ENCODE data around the gene PEAR1. TPM values are rescaled to one million over a fixed set of nuclear protein-coding genes. Genes with fewer than 3 reads are reported as not detected.
"Not testable (repeated sequence)": the region's sequence is repeated elsewhere in the genome, so short reads cannot be mapped to it uniquely, and the experiment has no call there.

The PEAR1 gene
- total and polyA plus RNA-seq, 4 experiments from 2014 or later = 0.32 to 0.36 TPM; not detected in 2

DNA sequence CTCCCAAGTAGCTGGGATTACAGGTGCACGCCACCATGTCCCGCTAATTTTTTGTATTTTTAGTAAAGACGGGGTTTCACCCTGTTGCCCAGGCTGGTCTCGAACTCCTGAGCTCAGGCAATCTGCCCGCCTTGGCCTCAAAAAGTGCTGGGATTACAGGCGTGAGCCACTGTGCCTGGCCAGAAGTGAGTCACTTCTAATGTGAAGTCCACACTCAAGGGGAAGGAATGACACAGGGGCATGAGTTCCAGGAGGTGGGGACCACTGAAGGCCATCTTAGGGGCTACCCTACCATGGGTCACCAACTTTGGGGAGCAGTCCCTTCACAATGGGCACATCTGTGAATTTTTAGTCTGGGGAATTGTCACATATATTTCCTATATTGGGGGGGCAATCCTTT lies 33.2 kb downstream of the PEAR1 start:
- POLR2A ChIA-PET (ENCODE audit: partially characterized antibody); H3K27ac ChIP-seq (ENCODE audit: low read depth, low read length); H3K9me3 ChIP-seq (ENCODE audit: control insufficient read depth in 1 of 2, low read length in 2 of 2); H3K4me3 ChIP-seq (ENCODE audit: low read length in 2 of 2); H3K9me3 Mint-ChIP-seq; H3K36me3 ChIP-seq (ENCODE audit: insufficient read depth, low read length); H3K4me3 Mint-ChIP-seq; DNase-seq; H3K27ac Mint-ChIP-seq; H3K36me3 Mint-ChIP-seq: not testable (repeated sequence)
- H3K4me1 ChIP-seq (ENCODE audit: insufficient read depth, low read length) = peaks cover 21% of the 10 kb centered on the region
- intact Hi-C loops (cut with micrococcal nuclease) = loop anchor here (1.0 kb wide), 1 partner anchor 34 kb away; no protein-coding TSS in a partner anchor
- CTCF ChIA-PET (ENCODE audit: partially characterized antibody) = interaction anchor here (1.2 to 5.0 kb wide), 5 partner anchors 35 to 237 kb away, joined by 3 to 38 read pairs (median 7); partner anchors contain the start of gene PEAR1
- Mint-ChIP-seq H3K27me3 (peaks cover 55 to 63% of the 10 kb centered on the region in 2 donors), H3K4me1 (peaks cover 9 to 39% (median 17%) of the 10 kb centered on the region in 4 donors)
- peaks cover 52% of the 10 kb centered on the region for H3K27me3 ChIP-seq (ENCODE audit: insufficient read depth, low read length)

DNA sequence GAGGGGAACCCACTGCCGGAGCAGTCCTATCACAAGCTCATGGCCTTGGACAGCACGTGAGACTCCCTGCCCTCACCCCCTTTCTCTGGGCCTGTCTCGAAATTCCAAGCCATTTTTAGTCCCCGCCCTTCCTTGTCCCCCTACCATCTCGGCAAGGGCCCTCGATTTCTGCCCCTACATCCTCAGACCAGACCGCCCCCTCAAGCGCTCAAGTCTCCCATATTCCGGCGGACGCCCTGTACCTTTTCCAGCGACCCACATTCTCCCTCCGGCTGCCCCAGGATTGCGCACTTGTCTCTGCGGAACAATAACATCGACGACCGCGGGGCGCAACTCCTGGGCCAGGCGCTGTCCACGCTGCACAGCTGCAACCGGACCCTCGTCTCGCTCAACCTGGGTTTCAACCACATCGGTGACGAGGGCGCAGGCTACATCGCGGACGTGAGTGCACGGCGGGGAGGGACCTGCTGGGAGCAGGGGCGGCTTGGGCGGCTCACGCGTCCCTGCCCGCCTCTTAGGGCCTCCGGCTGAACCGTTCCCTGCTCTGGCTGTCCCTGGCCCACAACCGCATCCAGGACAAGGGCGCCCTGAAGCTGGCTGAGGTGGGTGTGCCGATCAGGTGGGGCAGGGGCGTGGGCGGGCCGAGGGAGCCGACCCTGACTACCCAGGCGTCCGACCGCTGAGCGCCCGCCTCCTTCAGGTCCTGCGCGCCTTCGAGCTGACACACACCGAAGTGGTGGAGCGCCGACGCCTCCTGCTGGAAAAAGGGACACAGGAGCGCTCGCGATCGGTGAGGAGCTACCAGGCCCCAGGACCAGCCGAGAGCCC lies 33.9 kb downstream of the PEAR1 start:
- intact Hi-C loops (cut with micrococcal nuclease) = loop anchor here (1.0 kb wide), 2 partner anchors 35 to 238 kb away; no protein-coding TSS in a partner anchor
- Mint-ChIP-seq H3K27ac (no peak overlapping the region), H3K4me1 (peaks cover 9 to 39% (median 18%) of the 10 kb centered on the region in 4 donors), H3K4me3 (peak overlapping the region in 3 of 8 donors; percentile 27 to 62 (median 40)), H3K9me3 (no peaks in the 10 kb centered on the region), H3K27me3 (peaks cover 47 to 62% of the 10 kb centered on the region in 2 donors), H3K36me3 (no peaks in the 10 kb centered on the region)
- no peak overlapping the region for H3K27ac ChIP-seq (ENCODE audit: low read depth, low read length)
- H3K4me3 ChIP-seq (ENCODE audit: low read length in 2 of 2) = no peak overlapping the region
- DNase-seq = peak; percentile 46 to 57 (median 55)
- CTCF ChIA-PET (ENCODE audit: partially characterized antibody) = interaction anchor here (0.7 to 5.0 kb wide), 17 partner anchors 10 to 245 kb away, joined by 3 to 38 read pairs (median 4); partner anchors contain the start of gene PEAR1
- POLR2A ChIA-PET (ENCODE audit: partially characterized antibody) = interaction anchor here (1.2 kb wide), 1 partner anchor 35 kb away, joined by 5 read pairs; no protein-coding TSS in a partner anchor
- H3K27me3 ChIP-seq (ENCODE audit: insufficient read depth, low read length) = peaks cover 48% of the 10 kb centered on the region
- peaks cover 21% of the 10 kb centered on the region for H3K4me1 ChIP-seq (ENCODE audit: insufficient read depth, low read length)
- no peaks in the 10 kb centered on the region for H3K9me3 ChIP-seq (ENCODE audit: control insufficient read depth in 1 of 2, low read length in 2 of 2)
- no peaks in the 10 kb centered on the region for H3K36me3 ChIP-seq (ENCODE audit: insufficient read depth, low read length)

DNA sequence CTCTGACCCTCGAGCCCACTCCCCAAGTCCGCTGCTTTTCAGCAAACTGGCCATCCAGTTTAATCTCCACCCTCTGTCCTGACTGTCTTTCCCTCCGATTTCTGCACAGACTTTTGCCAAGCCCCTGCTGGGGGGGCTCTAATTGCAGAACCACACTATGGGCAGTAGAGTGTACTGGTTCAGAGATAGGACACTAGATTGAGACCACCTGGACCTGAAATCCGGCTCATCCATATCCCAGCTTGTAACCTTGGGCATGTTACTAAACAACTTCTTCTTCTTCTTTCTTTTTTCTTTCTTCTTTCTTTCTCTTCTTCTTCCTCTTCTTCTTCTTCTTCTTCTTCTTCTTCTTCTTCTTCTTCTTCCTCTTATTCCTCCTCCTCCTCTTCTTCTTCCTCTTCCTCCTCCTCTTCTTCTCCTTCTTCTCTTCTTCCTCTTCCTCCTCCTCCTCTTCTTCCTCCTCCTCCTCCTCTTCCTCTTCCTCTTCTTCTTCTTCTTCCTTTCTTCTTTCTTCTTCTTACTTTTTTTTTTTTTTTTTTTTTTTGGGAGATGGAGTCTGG lies 34.6 kb downstream of the PEAR1 start:
- DNase-seq = no peak
- Mint-ChIP-seq H3K27ac (peak overlapping the region in 1 of 7 donors; percentile 35), H3K9me3 (no peaks in the 10 kb centered on the region), H3K36me3 (no peaks in the 10 kb centered on the region), H3K4me1 (peaks cover 9 to 37% (median 16%) of the 10 kb centered on the region in 4 donors), H3K27me3 (peaks cover 43 to 62% of the 10 kb centered on the region in 2 donors), H3K4me3 (peak overlapping the region; percentile 7 to 73 (median 55))
- intact Hi-C loops (cut with micrococcal nuclease) = loop anchor here (1.0 kb wide), 1 partner anchor 239 kb away; no protein-coding TSS in a partner anchor
- CTCF ChIA-PET (ENCODE audit: partially characterized antibody) = interaction anchor here (0.7 to 5.0 kb wide), 21 partner anchors 9 to 246 kb away, joined by 3 to 38 read pairs (median 4); partner anchors contain the start of gene PEAR1
- Histone ChIP-seq H3K4me3 (ENCODE audit: low read length in 2 of 2) (no peak overlapping the region), H3K27me3 (ENCODE audit: insufficient read depth, low read length) (peaks cover 41% of the 10 kb centered on the region), H3K36me3 (ENCODE audit: insufficient read depth, low read length) (no peaks in the 10 kb centered on the region), H3K9me3 (ENCODE audit: control insufficient read depth in 1 of 2, low read length in 2 of 2) (no peaks in the 10 kb centered on the region), H3K27ac (ENCODE audit: low read depth, low read length) (no peak overlapping the region), H3K4me1 (ENCODE audit: insufficient read depth, low read length) (peaks cover 21% of the 10 kb centered on the region)
- POLR2A ChIA-PET (ENCODE audit: partially characterized antibody) = interaction anchor here (1.2 kb wide), 1 partner anchor 36 kb away, joined by 5 read pairs; no protein-coding TSS in a partner anchor

DNA sequence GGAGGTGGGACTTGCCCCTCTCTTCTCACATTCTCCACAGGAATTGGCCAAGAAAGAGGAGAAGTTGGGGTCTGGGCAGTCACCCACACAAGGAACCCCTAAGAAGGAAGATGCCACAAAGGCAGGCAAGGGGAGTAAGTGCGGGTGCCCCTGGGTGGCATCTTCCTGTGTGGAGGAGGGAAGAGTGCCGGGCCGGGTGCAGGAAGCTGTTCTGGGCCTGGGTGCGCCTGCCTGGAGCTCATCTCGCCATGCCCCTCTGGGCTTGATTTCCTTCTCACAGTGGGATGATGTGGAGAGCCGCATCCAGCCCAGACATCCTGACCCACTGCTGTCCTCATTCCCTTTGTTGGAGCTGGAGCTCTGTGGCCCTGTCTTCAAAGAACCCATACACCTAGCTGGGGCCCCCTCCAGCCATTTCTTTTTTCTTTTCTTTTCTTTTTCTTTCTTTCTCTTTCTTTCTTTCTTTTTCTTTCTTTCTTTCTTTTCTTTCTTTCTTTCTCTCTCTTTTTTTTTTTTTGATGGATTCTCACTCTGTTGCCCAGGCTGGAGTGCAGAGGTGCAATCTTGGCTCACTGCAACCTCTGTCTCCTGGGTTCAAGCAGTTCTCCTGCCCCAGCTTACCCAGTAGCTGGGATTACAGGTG lies 36.2 kb downstream of the PEAR1 start:
- no peaks in the 10 kb centered on the region for H3K9me3 Mint-ChIP-seq
- H3K27ac Mint-ChIP-seq = no peak overlapping the region
- intact Hi-C loops (cut with micrococcal nuclease) = no loop called here
- H3K27me3 Mint-ChIP-seq = peaks cover 39 to 64% of the 10 kb centered on the region in 2 donors
- Histone ChIP-seq H3K27ac (ENCODE audit: low read depth, low read length) (no peak overlapping the region), H3K36me3 (ENCODE audit: insufficient read depth, low read length) (no peaks in the 10 kb centered on the region), H3K4me1 (ENCODE audit: insufficient read depth, low read length) (peaks cover 15% of the 10 kb centered on the region), H3K27me3 (ENCODE audit: insufficient read depth, low read length) (peaks cover 28% of the 10 kb centered on the region), H3K9me3 (ENCODE audit: control insufficient read depth in 1 of 2, low read length in 2 of 2) (no peaks in the 10 kb centered on the region), H3K4me3 (ENCODE audit: low read length in 2 of 2) (no peak overlapping the region)
- peaks cover 6 to 33% (median 12%) of the 10 kb centered on the region in 4 donors for H3K4me1 Mint-ChIP-seq
- no peak overlapping the region for H3K4me3 Mint-ChIP-seq
- CTCF ChIA-PET (ENCODE audit: partially characterized antibody) = interaction anchor here (0.7 to 5.0 kb wide), 3 partner anchors 20 to 131 kb away, joined by 3 to 38 read pairs (median 3); partner anchors contain the start of gene PEAR1
- H3K36me3 Mint-ChIP-seq = no peaks in the 10 kb centered on the region
- POLR2A ChIA-PET (ENCODE audit: partially characterized antibody) = no interaction called here
- no peak for DNase-seq

DNA sequence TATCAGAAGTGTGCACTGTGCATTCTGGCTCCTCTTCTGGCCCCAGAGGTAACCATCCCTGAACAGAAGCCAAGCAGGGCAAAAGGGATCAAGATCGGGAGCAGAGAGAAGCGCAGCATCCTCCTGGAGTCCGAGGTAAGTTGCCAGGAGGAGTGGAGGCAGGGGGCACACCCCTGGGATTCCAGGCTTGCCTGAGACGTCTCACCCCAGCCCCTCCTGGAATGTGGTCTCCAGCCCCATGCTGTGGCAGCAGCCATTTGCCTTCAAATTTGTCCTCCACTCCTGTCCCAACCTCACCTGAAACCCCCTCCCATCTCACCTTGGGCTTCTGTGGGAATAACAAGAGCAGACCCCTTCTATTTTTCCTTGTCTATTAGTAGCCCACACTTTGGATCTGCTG lies 37.0 kb downstream of the PEAR1 start:
- CTCF ChIA-PET (ENCODE audit: partially characterized antibody) = no interaction called here
- Mint-ChIP-seq H3K4me3 (no peak overlapping the region), H3K4me1 (peaks cover 4 to 29% (median 12%) of the 10 kb centered on the region in 4 donors), H3K36me3 (no peaks in the 10 kb centered on the region), H3K27me3 (peaks cover 31 to 60% of the 10 kb centered on the region in 2 donors), H3K27ac (no peak overlapping the region), H3K9me3 (no peaks in the 10 kb centered on the region)
- intact Hi-C loops (cut with micrococcal nuclease) = no loop called here
- Histone ChIP-seq H3K9me3 (ENCODE audit: control insufficient read depth in 1 of 2, low read length in 2 of 2) (no peaks in the 10 kb centered on the region), H3K27ac (ENCODE audit: low read depth, low read length) (no peak overlapping the region), H3K4me3 (ENCODE audit: low read length in 2 of 2) (no peak overlapping the region), H3K36me3 (ENCODE audit: insufficient read depth, low read length) (no peaks in the 10 kb centered on the region), H3K4me1 (ENCODE audit: insufficient read depth, low read length) (peaks cover 15% of the 10 kb centered on the region), H3K27me3 (ENCODE audit: insufficient read depth, low read length) (peaks cover 24% of the 10 kb centered on the region)
- no peak for DNase-seq
- POLR2A ChIA-PET (ENCODE audit: partially characterized antibody) = no interaction called here

DNA sequence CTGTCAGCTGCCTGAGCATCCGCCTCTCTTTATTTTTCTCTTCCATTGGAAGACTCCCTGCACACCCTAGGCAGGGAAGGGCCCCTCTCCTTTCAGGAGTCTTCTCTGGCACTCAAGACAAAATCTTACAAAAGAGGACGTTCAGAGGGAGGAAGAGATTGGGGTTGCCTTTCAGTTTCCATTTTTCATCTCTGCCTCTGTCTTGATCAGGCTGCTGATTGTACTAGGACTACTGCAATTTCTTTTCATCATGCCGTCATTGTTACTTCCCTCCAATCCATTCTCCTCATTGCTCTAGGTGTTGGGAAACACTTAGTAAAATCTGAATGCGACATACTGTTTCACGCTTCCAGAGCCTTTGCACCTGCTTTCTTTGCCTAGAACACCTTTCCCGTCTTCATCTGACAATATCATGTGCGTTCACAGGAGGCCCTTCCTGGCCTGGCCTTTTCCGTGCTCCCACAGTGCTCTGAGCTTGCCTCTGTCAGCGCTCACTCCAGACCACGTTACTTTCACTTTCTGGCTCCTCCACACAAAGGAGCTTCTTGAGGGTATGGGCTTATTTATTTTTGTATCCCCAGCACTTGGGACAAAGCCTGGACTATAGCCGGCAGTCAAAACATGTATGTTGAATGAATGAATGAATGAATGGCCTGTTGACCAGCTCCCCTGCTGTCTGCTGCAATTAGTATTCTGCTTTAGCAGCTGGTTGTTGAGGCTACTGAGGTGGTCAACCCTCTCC lies 37.9 kb downstream of the PEAR1 start:
- H3K27ac ChIP-seq (ENCODE audit: low read depth, low read length) = no peak overlapping the region
- peak overlapping the region in 2 of 8 donors; percentile 7 to 11 for H3K4me3 Mint-ChIP-seq
- H3K9me3 ChIP-seq (ENCODE audit: control insufficient read depth in 1 of 2, low read length in 2 of 2) = no peaks in the 10 kb centered on the region
- peaks cover 4 to 23% (median 12%) of the 10 kb centered on the region in 4 donors for H3K4me1 Mint-ChIP-seq
- no peak overlapping the region for H3K27ac Mint-ChIP-seq
- no peaks in the 10 kb centered on the region for H3K9me3 Mint-ChIP-seq
- no peak for DNase-seq
- intact Hi-C loops (cut with micrococcal nuclease) = no loop called here
- H3K36me3 ChIP-seq (ENCODE audit: insufficient read depth, low read length) = no peaks in the 10 kb centered on the region
- POLR2A ChIA-PET (ENCODE audit: partially characterized antibody) = no interaction called here
- no peaks in the 10 kb centered on the region for H3K36me3 Mint-ChIP-seq
- H3K27me3 Mint-ChIP-seq = peaks cover 23 to 52% of the 10 kb centered on the region in 2 donors
- peaks cover 11% of the 10 kb centered on the region for H3K4me1 ChIP-seq (ENCODE audit: insufficient read depth, low read length)
- H3K27me3 ChIP-seq (ENCODE audit: insufficient read depth, low read length) = peaks cover 17% of the 10 kb centered on the region
- no peak overlapping the region for H3K4me3 ChIP-seq (ENCODE audit: low read length in 2 of 2)
- CTCF ChIA-PET (ENCODE audit: partially characterized antibody) = interaction anchor here (0.9 to 1.6 kb wide), 3 partner anchors 39 to 41 kb away, joined by 3 to 4 read pairs (median 3); no protein-coding TSS in a partner anchor
